Endodermal cell (in vitro differentiated cells): Measurements from ENCODE around the gene PDZD7. TPM values are rescaled to one million over a fixed set of nuclear protein-coding genes. Genes with fewer than 3 reads are reported as not detected.

ENCODE experiments used
- DNase-seq: peaks from one replicate; pipeline ENCODE4 v3.0.0-alpha.2; 2017
- H3K27ac ChIP-seq: 2 replicates; pipeline ENCODE4 v1.5.1; 2013; ENCODE audit warnings: mild to moderate bottlenecking, low read depth, low read length, moderate library complexity
- H3K27me3 ChIP-seq: 2 replicates; pipeline ENCODE4 v1.6.1; 2013; ENCODE audit warnings: mild to moderate bottlenecking, low read length, moderate library complexity; ENCODE audit not compliant: insufficient read depth, control insufficient read depth, poor library complexity, severe bottlenecking
- H3K36me3 ChIP-seq: 2 replicates; pipeline ENCODE4 v1.7.0; 2013; ENCODE audit warnings: mild to moderate bottlenecking, low read length, moderate library complexity; ENCODE audit not compliant: control insufficient read depth, insufficient read depth
- H3K4me1 ChIP-seq: one replicate; pipeline ENCODE4 v1.7.0; 2013; ENCODE audit warnings: low read length; ENCODE audit not compliant: control insufficient read depth, insufficient read depth
- H3K4me3 ChIP-seq: 2 replicates; pipeline ENCODE4 v1.5.1; 2013; ENCODE audit warnings: mild to moderate bottlenecking, low read length, moderate library complexity
- H3K9ac ChIP-seq: 2 replicates; pipeline ENCODE4 v1.6.1; 2013; ENCODE audit warnings: mild to moderate bottlenecking, low read length, moderate library complexity; ENCODE audit not compliant: poor library complexity, severe bottlenecking; ENCODE audit errors: extremely low read depth
- H3K9me3 ChIP-seq: 2 replicates; pipeline ENCODE4 v1.6.1; 2013; ENCODE audit warnings: mild to moderate bottlenecking, low read length, moderate library complexity; ENCODE audit not compliant: control insufficient read depth
- H3K27ac Mint-ChIP-seq: 2 replicates; pipeline ENCODE4 v1.8.0; 2020; ENCODE audit warnings: mixed read lengths
- H3K27me3 Mint-ChIP-seq: 2 replicates; pipeline ENCODE4 v1.8.0; 2021; ENCODE audit warnings: mild to moderate bottlenecking, mixed read lengths; ENCODE audit not compliant: insufficient read depth
- H3K36me3 Mint-ChIP-seq: 2 replicates; pipeline ENCODE4 v1.8.0; 2020; ENCODE audit warnings: low read depth, mixed read lengths
- H3K4me1 Mint-ChIP-seq: 2 replicates; pipeline ENCODE4 v1.8.0; 2020; ENCODE audit warnings: mixed read lengths
- H3K4me3 Mint-ChIP-seq: 2 replicates; pipeline ENCODE4 v1.8.0; 2020; ENCODE audit warnings: mild to moderate bottlenecking, moderate library complexity, mixed read lengths
- H3K9me3 Mint-ChIP-seq: 2 replicates; pipeline ENCODE4 v1.8.0; 2020; ENCODE audit warnings: mild to moderate bottlenecking, mixed read lengths
- WGBS, 2 experiments: methylation state at CpG; one replicate each; pipeline versions ENCODE4 v1.1.5 to v1.1.7; 2013; ENCODE audit warnings: missing lambda C conversion rate in 2 of 2, mixed read lengths in 1 of 2; ENCODE audit not compliant: insufficient coverage in 1 of 2, insufficient read length in 1 of 2; 5-methylcytosine and 5-hydroxymethylcytosine counted together
- total RNA-seq, 2 donors: library from RNA; stranded (reverse); fragmentation: NEBNext Ultra II Directional in 1 of 2; extraction: Animal tissue kit (Norgen Biotek cat#: 25700) in 1 of 2; gene quantifications; 2 replicates in 1 of 2; 3 replicates in 1 of 2; pipeline ENCODE4 v1.2.1, GENCODE V29; 2021
- TF ChIP-seq, protein P1 (sequence below): fragments of 200-600 bp; sonication (generic); conservative IDR thresholded peaks from 2 replicates; pipeline ENCODE4 v1.5.0; 2021; ENCODE audit warnings: antibody characterized with exemption, mild to moderate bottlenecking

PDZD7 gene
- total RNA-seq, 2 donors from 2014 or later: 0.49 to 1.1 TPM

DNA sequence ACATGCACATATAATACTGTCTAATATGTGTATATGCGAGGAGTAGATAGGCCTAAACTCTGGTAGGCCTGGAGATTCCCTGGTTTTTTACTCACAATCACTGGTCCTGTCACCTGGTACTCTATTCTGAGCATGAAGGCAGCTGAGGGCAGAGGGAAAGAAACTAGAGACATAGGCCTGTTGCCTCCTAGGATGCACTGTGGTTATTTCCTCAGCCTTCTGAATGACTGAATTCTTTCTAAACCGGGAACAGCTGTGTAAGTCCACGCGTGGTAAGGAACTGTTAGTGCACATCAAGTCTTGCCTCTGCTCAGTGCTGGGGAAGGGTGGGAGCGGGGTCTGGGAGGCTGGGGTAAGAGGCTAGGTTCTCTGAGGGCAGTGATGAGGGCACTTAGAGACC is 38.5 kb upstream of the PDZD7 start:
- Histone ChIP-seq H3K9me3 (no peaks in the 10 kb centered on the region), H3K4me1 (no peaks in the 10 kb centered on the region), H3K4me3 (no peak overlapping the region), H3K27me3 (peaks cover 61% of the 10 kb centered on the region), H3K9ac (no peak overlapping the region), H3K27ac (no peak overlapping the region), H3K36me3 (no peaks in the 10 kb centered on the region)
- 88% methylated on average over 2 to 5 of the region's 5 CpGs for WGBS, 2 experiments
- Mint-ChIP-seq H3K36me3 (no peaks in the 10 kb centered on the region), H3K4me3 (no peak overlapping the region), H3K27me3 (peaks cover 64% of the 10 kb centered on the region), H3K9me3 (no peaks in the 10 kb centered on the region), H3K27ac (no peak overlapping the region), H3K4me1 (peaks cover 5% of the 10 kb centered on the region)
- TF ChIP-seq, protein P1, sequence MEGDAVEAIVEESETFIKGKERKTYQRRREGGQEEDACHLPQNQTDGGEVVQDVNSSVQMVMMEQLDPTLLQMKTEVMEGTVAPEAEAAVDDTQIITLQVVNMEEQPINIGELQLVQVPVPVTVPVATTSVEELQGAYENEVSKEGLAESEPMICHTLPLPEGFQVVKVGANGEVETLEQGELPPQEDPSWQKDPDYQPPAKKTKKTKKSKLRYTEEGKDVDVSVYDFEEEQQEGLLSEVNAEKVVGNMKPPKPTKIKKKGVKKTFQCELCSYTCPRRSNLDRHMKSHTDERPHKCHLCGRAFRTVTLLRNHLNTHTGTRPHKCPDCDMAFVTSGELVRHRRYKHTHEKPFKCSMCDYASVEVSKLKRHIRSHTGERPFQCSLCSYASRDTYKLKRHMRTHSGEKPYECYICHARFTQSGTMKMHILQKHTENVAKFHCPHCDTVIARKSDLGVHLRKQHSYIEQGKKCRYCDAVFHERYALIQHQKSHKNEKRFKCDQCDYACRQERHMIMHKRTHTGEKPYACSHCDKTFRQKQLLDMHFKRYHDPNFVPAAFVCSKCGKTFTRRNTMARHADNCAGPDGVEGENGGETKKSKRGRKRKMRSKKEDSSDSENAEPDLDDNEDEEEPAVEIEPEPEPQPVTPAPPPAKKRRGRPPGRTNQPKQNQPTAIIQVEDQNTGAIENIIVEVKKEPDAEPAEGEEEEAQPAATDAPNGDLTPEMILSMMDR: no peak
- DNase-seq: no peak

DNA sequence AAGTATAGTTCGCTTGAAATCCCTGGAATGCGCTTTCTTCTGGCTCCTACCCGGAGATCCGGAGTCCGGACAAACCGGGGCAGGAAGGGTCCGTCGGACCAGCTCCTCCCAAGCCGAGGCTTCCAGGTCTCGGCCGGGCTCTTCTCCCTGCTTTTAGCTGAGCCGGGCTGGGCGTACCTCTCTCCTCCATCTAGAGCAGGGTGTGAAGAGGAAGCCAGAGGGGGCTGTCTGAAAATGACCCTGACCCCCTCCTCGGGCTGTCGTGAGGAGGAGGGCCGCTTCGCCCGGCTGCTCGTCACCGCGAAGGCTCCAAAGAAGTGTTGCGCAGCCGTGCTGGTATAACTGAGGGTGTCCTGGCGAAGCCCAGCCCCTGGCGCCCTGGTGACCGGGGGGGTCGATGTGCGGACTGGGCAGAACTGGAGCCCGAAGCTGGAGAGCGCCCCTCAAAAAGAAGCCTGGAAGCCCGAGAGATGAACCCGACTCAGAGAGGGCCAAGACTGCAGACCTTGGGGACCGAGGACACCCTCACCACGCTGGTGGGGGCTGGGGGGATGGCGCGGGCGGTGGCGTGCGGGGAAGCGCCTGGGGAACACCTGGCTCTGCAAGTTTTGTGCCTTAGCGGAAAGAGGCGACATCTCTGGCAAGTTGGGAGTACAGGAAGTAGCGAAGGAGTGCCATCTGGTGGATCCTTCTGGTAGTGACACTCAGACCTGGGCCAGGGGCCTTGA is 36.6 kb upstream of the PDZD7 start:
- H3K4me3 Mint-ChIP-seq: peak overlapping the region; percentile 67
- Histone ChIP-seq H3K27ac (no peak overlapping the region), H3K4me3 (peak overlapping the region; percentile 85), H3K9ac (no peak overlapping the region), H3K36me3 (no peaks in the 10 kb centered on the region), H3K9me3 (no peaks in the 10 kb centered on the region), H3K4me1 (no peaks in the 10 kb centered on the region), H3K27me3 (peaks cover 61% of the 10 kb centered on the region)
- no peaks in the 10 kb centered on the region for H3K36me3 Mint-ChIP-seq
- WGBS, 2 experiments: 0% methylated on average over 16 to 43 of the region's 43 CpGs
- H3K4me1 Mint-ChIP-seq: peaks cover 15% of the 10 kb centered on the region
- TF ChIP-seq, protein P1: peak; percentile 90
- DNase-seq: peak; percentile 96
- H3K27me3 Mint-ChIP-seq: peaks cover 63% of the 10 kb centered on the region
- no peaks in the 10 kb centered on the region for H3K9me3 Mint-ChIP-seq
- no peak overlapping the region for H3K27ac Mint-ChIP-seq

DNA sequence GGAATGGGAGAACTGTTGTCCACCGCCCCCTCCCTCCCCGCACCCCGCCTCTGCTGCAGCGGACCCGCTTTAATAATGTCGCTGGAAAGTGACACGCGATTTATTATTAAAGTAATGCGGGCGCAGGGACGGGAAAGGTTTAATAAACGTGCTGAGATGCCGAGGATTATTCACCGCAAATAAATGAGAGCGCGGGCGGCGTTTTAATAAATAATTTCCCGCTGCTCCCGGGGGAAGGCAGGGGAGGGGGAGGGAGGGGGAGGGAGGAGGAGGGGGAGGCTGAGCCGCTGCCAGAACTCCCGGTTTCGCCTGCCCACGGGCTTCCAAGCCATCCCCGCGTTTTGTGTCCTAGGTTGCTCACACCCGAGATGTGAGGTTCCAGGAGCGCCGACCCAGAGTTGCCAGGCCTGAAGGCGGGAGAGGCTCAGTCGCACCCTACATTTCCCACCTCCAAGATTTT is 36.0 kb upstream of the PDZD7 start:
- H3K4me3 Mint-ChIP-seq: peak overlapping the region; percentile 67
- Histone ChIP-seq H3K9me3 (no peaks in the 10 kb centered on the region), H3K27ac (no peak overlapping the region), H3K36me3 (no peaks in the 10 kb centered on the region), H3K4me3 (peak overlapping the region; percentile 85), H3K27me3 (peaks cover 64% of the 10 kb centered on the region), H3K4me1 (no peaks in the 10 kb centered on the region), H3K9ac (no peak overlapping the region)
- H3K4me1 Mint-ChIP-seq: peaks cover 16% of the 10 kb centered on the region
- DNase-seq: no peak
- peaks cover 63% of the 10 kb centered on the region for H3K27me3 Mint-ChIP-seq
- H3K36me3 Mint-ChIP-seq: no peaks in the 10 kb centered on the region
- no peaks in the 10 kb centered on the region for H3K9me3 Mint-ChIP-seq
- 1% methylated on average over 28 of the region's 31 CpGs; no CpG with 5 or more reads in 1 of the 2 experiments for WGBS, 2 experiments
- no peak overlapping the region for H3K27ac Mint-ChIP-seq
- TF ChIP-seq, protein P1: no peak
